MM.1S (cell line): ENCODE data around the gene ADCY5.

Experiments used
- DNase-seq: peaks from one replicate; pipeline ENCODE4 v3.0.0-alpha.2; 2015
- H2AFZ ChIP-seq: fragments of 300-600 bp; sonication (generic); 2 replicates; pipeline ENCODE4 v1.6.0; 2016; ENCODE audit warnings: antibody characterized with exemption, low read length
- H3F3A ChIP-seq: fragments of 300-600 bp; sonication (generic); 2 replicates; pipeline ENCODE4 v1.6.1; 2016; ENCODE audit warnings: mild to moderate bottlenecking, antibody characterized with exemption, low read length, moderate library complexity, mixed read lengths; ENCODE audit not compliant: insufficient read depth
- H3K27ac ChIP-seq: fragments of 300-600 bp; sonication (generic); 2 replicates; pipeline ENCODE4 v1.5.1; 2016; ENCODE audit warnings: mild to moderate bottlenecking, low read length
- H3K27me3 ChIP-seq: fragments of 300-600 bp; sonication (generic); replicated peaks from 2 replicates; pipeline ENCODE4 v1.6.0; 2016; ENCODE audit warnings: low read length; ENCODE audit not compliant: insufficient read depth
- H3K36me3 ChIP-seq: fragments of 300-600 bp; sonication (generic); replicated peaks from 2 replicates; pipeline ENCODE4 v1.6.1; 2016; ENCODE audit warnings: mild to moderate bottlenecking, low read length, mixed read lengths; ENCODE audit not compliant: insufficient read depth
- H3K4me1 ChIP-seq: fragments of 300-600 bp; sonication (generic); 2 replicates; pipeline ENCODE4 v1.6.1; 2016; ENCODE audit warnings: low read length, mixed read lengths
- H3K4me2 ChIP-seq: fragments of 300-600 bp; sonication (generic); 2 replicates; pipeline ENCODE4 v1.6.0; 2016; ENCODE audit warnings: low read depth, low read length
- H3K4me3 ChIP-seq: fragments of 300-600 bp; sonication (generic); 2 replicates; pipeline ENCODE4 v1.5.1; 2016; ENCODE audit warnings: low read length, mixed read lengths
- H3K79me2 ChIP-seq: fragments of 300-600 bp; sonication (generic); 2 replicates; pipeline ENCODE4 v1.6.1; 2016; ENCODE audit warnings: mixed run types, low read length, mixed read lengths
- H3K9ac ChIP-seq: fragments of 300-600 bp; sonication (generic); 2 replicates; pipeline ENCODE4 v1.6.1; 2016; ENCODE audit warnings: low read length, mixed read lengths
- H3K9me2 ChIP-seq: fragments of 300-600 bp; sonication (generic); replicated peaks from 2 replicates; pipeline ENCODE4 v1.6.1; 2016; ENCODE audit warnings: mild to moderate bottlenecking, low read length, mixed read lengths; ENCODE audit not compliant: insufficient read depth
- H3K9me3 ChIP-seq: fragments of 300-600 bp; sonication (generic); replicated peaks from 2 replicates; pipeline ENCODE4 v1.6.1; 2016; ENCODE audit warnings: mild to moderate bottlenecking, low read length, mixed read lengths; ENCODE audit not compliant: insufficient read depth
- H4K20me1 ChIP-seq: fragments of 300-600 bp; sonication (generic); 2 replicates; pipeline ENCODE4 v1.6.1; 2016; ENCODE audit warnings: mild to moderate bottlenecking, low read length, moderate library complexity, mixed read lengths; ENCODE audit not compliant: insufficient read depth
- EZH2 ChIP-seq: fragments of 300-600 bp; sonication (generic); optimal IDR thresholded peaks from 2 replicates; pipeline ENCODE3; 2017; ENCODE audit warnings: low read depth, mild to moderate bottlenecking, antibody characterized with exemption, low read length, mixed read lengths
- EZH2phosphoT487 ChIP-seq: fragments of 300-600 bp; sonication (generic); IDR thresholded peaks from 2 replicates; pipeline ENCODE4 v1.6.1; 2018; ENCODE audit warnings: antibody characterized with exemption, low read length
- TF ChIP-seq, protein P1 (sequence below): fragments of 300-600 bp; sonication (generic); IDR thresholded peaks from 2 replicates; pipeline ENCODE4 v1.5.1; 2016; ENCODE audit warnings: antibody characterized with exemption, low read length, mixed read lengths

ADCY5 gene

DNA sequence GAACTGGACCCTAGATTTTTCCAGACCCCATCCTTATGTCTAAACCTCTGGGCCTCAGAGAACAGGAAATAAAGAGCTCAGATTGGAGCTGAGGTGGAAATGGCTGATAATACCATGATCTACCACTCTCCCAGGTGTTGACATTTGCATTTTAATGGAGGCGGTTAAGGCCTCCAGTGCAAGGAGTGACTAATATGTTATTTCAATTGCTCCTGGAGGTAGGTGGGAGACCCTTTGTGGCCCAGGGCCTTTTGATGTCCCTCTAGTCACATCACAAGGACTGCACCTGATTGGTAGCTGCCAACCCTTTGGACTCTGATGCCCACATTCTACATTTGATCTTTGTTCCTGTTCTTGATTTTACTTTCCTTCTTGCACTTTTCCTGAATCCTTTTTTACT, 9.0 kb upstream of the ADCY5 start:
- no peak overlapping the region for H3K4me2 ChIP-seq
- H3K27me3 ChIP-seq, result no peaks in the 10 kb centered on the region

DNA sequence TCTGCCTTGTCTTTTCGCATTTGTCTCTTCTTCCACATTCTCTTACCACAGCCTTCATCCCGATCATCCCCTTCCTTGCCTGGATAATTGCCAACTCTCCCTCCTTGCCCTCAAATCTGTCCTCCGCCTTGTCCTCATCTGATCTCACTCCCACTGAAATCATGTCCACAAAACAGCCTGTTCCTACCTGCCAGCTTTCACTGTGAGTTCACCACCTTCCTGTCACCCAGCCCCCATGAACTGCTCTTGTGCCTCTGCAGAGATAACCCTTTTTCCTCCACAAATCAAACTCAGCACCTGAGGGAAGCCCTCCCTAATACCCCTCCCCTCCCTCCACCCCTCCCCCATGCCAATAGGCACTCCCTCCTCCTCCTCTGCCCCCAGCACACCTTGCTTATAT, 4.8 kb upstream of the ADCY5 start:
- H3K4me1 ChIP-seq, result no peaks in the 10 kb centered on the region
- no peaks in the 10 kb centered on the region for H3K9me2 ChIP-seq
- no peak overlapping the region for H3K4me3 ChIP-seq
- H3K4me2 ChIP-seq, result no peak overlapping the region
- H3K27ac ChIP-seq, result no peak overlapping the region
- no peak overlapping the region for H2AFZ ChIP-seq
- no peaks in the 10 kb centered on the region for H4K20me1 ChIP-seq
- TF ChIP-seq, protein P1, sequence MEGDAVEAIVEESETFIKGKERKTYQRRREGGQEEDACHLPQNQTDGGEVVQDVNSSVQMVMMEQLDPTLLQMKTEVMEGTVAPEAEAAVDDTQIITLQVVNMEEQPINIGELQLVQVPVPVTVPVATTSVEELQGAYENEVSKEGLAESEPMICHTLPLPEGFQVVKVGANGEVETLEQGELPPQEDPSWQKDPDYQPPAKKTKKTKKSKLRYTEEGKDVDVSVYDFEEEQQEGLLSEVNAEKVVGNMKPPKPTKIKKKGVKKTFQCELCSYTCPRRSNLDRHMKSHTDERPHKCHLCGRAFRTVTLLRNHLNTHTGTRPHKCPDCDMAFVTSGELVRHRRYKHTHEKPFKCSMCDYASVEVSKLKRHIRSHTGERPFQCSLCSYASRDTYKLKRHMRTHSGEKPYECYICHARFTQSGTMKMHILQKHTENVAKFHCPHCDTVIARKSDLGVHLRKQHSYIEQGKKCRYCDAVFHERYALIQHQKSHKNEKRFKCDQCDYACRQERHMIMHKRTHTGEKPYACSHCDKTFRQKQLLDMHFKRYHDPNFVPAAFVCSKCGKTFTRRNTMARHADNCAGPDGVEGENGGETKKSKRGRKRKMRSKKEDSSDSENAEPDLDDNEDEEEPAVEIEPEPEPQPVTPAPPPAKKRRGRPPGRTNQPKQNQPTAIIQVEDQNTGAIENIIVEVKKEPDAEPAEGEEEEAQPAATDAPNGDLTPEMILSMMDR, result no peak
- TF ChIP-seq EZH2phosphoT487 (no peak), EZH2 (no peak)
- H3K36me3 ChIP-seq, result no peaks in the 10 kb centered on the region
- H3K9ac ChIP-seq, result no peak overlapping the region
- DNase-seq, result no peak
- H3K9me3 ChIP-seq, result no peaks in the 10 kb centered on the region
- H3K79me2 ChIP-seq, result no peaks in the 10 kb centered on the region
- H3K27me3 ChIP-seq, result peaks cover 8% of the 10 kb centered on the region
- H3F3A ChIP-seq, result no peaks in the 10 kb centered on the region

More for the DNA sequence above, 9.0 kb upstream of the ADCY5 start:
- H2AFZ ChIP-seq, result no peak overlapping the region
- no peaks in the 10 kb centered on the region for H3K79me2 ChIP-seq
- H3F3A ChIP-seq, result no peaks in the 10 kb centered on the region
- TF ChIP-seq, protein P1, result no peak
- no peaks in the 10 kb centered on the region for H3K4me1 ChIP-seq
- no peak overlapping the region for H3K27ac ChIP-seq
- no peak overlapping the region for H3K9ac ChIP-seq
- no peak overlapping the region for H3K4me3 ChIP-seq
- no peak for DNase-seq
- no peaks in the 10 kb centered on the region for H3K9me2 ChIP-seq
- no peaks in the 10 kb centered on the region for H3K36me3 ChIP-seq
- H4K20me1 ChIP-seq, result no peaks in the 10 kb centered on the region
- no peaks in the 10 kb centered on the region for H3K9me3 ChIP-seq

DNA sequence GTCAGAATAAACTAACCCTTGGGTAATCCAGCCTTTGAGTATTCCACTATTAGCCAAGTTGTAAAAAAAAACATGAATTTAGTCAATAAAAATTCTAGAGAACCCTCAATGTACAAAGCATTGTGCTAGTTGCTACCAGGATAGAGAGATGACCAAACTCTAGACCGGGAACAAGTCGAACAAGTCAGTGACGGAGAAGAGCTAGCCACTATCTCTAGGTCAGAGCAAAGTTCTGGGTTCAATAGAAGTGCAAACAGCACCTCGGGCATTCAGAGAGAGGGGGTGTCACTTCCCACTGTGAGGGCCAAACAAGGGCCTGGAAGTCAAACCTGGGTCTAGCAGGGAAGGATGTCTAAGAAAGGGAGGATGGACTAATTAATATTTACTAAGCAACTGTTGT, 2.3 kb upstream of the ADCY5 start:
- Histone ChIP-seq H3K4me2 (no peak overlapping the region), H3K9me3 (no peaks in the 10 kb centered on the region), H3K27ac (no peak overlapping the region), H3K4me3 (no peak overlapping the region), H3K9ac (no peak overlapping the region), H2AFZ (no peak overlapping the region), H3F3A (no peaks in the 10 kb centered on the region), H3K36me3 (no peaks in the 10 kb centered on the region), H4K20me1 (no peaks in the 10 kb centered on the region), H3K79me2 (no peaks in the 10 kb centered on the region), H3K4me1 (no peaks in the 10 kb centered on the region), H3K27me3 (peaks cover 8% of the 10 kb centered on the region), H3K9me2 (no peaks in the 10 kb centered on the region)
- DNase-seq, result no peak
- TF ChIP-seq EZH2, result no peak
- no peak for TF ChIP-seq EZH2phosphoT487
- TF ChIP-seq, protein P1, result no peak
